Stimulated activated naive B cell treated with anti-CD40 and anti-IgM and Interleukin-4, amounts not matched to agents 10 μg/mL and 1 μg/mL and 100 μg/mL, for 72 hours (primary cell): Measurements from ENCODE around the gene ZNF429.
"Not testable (repeated sequence)": the region's sequence is repeated elsewhere in the genome, so short reads cannot be mapped to it uniquely, and the experiment has no call there.

Experiments
- ATAC-seq, 2 donors: fragments of 150-1000 bp; cut with Tn5 transposase; replicated peaks; 2 replicates each; pipeline ENCODE4 v1.10.0; 2021; ENCODE audit warnings: moderate library complexity in 1 of 2
- DNase-seq: peaks from one replicate; pipeline ENCODE4 v3.0.0; 2021
- H3K27ac Mint-ChIP-seq: one replicate; pipeline ENCODE4 v1.8.0; 2022; ENCODE audit warnings: mild to moderate bottlenecking, mixed read lengths
- H3K27me3 Mint-ChIP-seq, 2 donors: one replicate each; pipeline ENCODE4 v1.8.0; 2022; ENCODE audit warnings: mixed read lengths in 2 of 2
- H3K36me3 Mint-ChIP-seq, 2 donors: one replicate each; pipeline ENCODE4 v1.8.0; 2022; ENCODE audit warnings: mixed read lengths in 2 of 2, mild to moderate bottlenecking in 1 of 2
- H3K4me1 Mint-ChIP-seq, 2 donors: one replicate each; pipeline ENCODE4 v1.8.0; 2022; ENCODE audit warnings: mixed read lengths in 2 of 2, mild to moderate bottlenecking in 1 of 2
- H3K4me3 Mint-ChIP-seq, 2 donors: one replicate each; pipeline ENCODE4 v1.8.0; 2022; ENCODE audit warnings: mild to moderate bottlenecking in 2 of 2, mixed read lengths in 2 of 2, moderate library complexity in 1 of 2
- H3K9me3 Mint-ChIP-seq, 2 donors: one replicate each; pipeline ENCODE4 v1.8.0; 2022; ENCODE audit warnings: mixed read lengths in 2 of 2, mild to moderate bottlenecking in 1 of 2

The ZNF429 gene

DNA sequence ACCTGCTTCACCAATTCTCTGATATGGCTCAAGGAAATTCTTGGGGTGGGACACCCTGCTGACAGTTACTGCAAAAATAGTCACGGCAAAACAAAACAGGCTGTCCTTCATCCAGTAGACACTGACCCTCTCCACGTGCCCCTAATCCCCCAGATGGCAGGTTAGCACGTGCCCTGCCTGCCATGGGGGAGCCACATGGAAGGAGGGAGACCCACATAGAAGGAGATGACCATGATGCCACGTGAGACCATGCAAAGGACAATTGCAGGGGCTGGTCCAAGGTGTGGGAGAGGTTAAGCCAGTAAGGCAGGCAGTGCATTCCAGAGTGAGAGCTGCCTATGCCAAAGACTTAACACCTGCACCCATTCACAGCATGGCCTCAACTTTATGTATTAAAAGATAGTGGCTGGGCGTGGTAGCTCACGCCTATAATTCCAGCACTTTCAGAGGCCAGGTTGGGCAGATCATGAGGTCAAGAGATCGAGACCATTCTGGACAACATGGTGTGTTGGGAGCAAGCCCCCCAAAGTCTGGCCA lies 82.7 kb downstream of the ZNF429 start:
- peaks cover 32 to 33% of the 10 kb centered on the region in 2 donors for H3K27me3 Mint-ChIP-seq
- no peak overlapping the region for H3K27ac Mint-ChIP-seq
- DNase-seq, result no peak
- H3K4me3 Mint-ChIP-seq, result no peak overlapping the region
- ATAC-seq, result no peak
- peaks cover 3 to 6% of the 10 kb centered on the region in 2 donors for H3K4me1 Mint-ChIP-seq
- H3K9me3 Mint-ChIP-seq, result peaks cover 0 to 9% of the 10 kb centered on the region in 2 donors
- peaks cover 0 to 10% of the 10 kb centered on the region in 2 donors for H3K36me3 Mint-ChIP-seq

- H3K27me3 Mint-ChIP-seq, result peaks cover 16 to 20% of the 10 kb centered on the region in 2 donors
- peaks cover 0 to 3% of the 10 kb centered on the region in 2 donors for H3K9me3 Mint-ChIP-seq
- peaks cover 3 to 6% of the 10 kb centered on the region in 2 donors for H3K4me1 Mint-ChIP-seq
- ATAC-seq (no peak), DNase-seq (no peak)
- H3K27ac Mint-ChIP-seq, result no peak overlapping the region
- no peak overlapping the region for H3K4me3 Mint-ChIP-seq
- peaks cover 0 to 2% of the 10 kb centered on the region in 2 donors for H3K36me3 Mint-ChIP-seq
These were observed 85.5 kb downstream of the ZNF429 start for GRCh38 chr19:21590867-21591266.

- peaks cover 0 to 3% of the 10 kb centered on the region in 2 donors for H3K9me3 Mint-ChIP-seq
- no peak overlapping the region for H3K4me3 Mint-ChIP-seq
- no peaks in the 10 kb centered on the region for H3K4me1 Mint-ChIP-seq
These were observed 87.6 kb downstream of the ZNF429 start for GRCh38 chr19:21593008-21593481.

DNA sequence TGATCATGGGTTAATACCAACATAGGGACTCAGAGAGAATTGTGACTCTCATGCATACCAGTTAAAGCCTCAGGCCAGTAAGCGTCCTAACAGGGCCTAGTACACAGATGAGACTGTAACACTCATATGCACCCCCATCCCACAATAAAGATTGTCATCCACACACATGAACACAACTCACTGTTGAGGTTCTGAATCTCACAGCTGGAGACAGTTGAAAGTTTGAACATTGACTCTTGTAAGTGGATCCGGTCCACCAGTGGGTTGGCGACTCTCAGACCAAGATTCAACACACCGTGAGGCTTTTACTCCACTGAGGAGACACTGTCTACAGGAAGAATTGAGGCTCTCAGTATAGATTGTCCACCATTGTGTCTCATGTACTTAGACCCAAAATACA lies 88.1 kb downstream of the ZNF429 start:
- Mint-ChIP-seq H3K36me3 (no peaks in the 10 kb centered on the region), H3K4me3 (no peak overlapping the region)

More at GRCh38 chr19:21593008-21593481, 87.6 kb downstream of the ZNF429 start:
- Mint-ChIP-seq H3K27me3 (peaks cover under 1 to 6% of the 10 kb centered on the region in 2 donors), H3K27ac (no peak overlapping the region), H3K36me3 (no peaks in the 10 kb centered on the region)
- DNase-seq (no peak), ATAC-seq (no peak)

GRCh38 chr19:21593934-21594820 lies 88.8 kb downstream of the ZNF429 start:
- Mint-ChIP-seq H3K9me3 (peaks cover 0 to 3% of the 10 kb centered on the region in 2 donors), H3K36me3 (no peaks in the 10 kb centered on the region), H3K27me3 (no peaks in the 10 kb centered on the region), H3K4me3 (no peak overlapping the region), H3K4me1 (no peaks in the 10 kb centered on the region), H3K27ac (no peak overlapping the region)
- no peak for DNase-seq
- ATAC-seq, result no peak

More for the DNA sequence above, 88.1 kb downstream of the ZNF429 start:
- Mint-ChIP-seq H3K27ac (no peak overlapping the region), H3K9me3 (peaks cover 0 to 3% of the 10 kb centered on the region in 2 donors), H3K27me3 (peaks cover 0 to 4% of the 10 kb centered on the region in 2 donors), H3K4me1 (no peaks in the 10 kb centered on the region)
- no peak for ATAC-seq
- DNase-seq, result no peak

GRCh38 chr19:21595185-21595584 lies 89.8 kb downstream of the ZNF429 start:
- no peak overlapping the region for H3K4me3 Mint-ChIP-seq
- no peak for ATAC-seq

DNA sequence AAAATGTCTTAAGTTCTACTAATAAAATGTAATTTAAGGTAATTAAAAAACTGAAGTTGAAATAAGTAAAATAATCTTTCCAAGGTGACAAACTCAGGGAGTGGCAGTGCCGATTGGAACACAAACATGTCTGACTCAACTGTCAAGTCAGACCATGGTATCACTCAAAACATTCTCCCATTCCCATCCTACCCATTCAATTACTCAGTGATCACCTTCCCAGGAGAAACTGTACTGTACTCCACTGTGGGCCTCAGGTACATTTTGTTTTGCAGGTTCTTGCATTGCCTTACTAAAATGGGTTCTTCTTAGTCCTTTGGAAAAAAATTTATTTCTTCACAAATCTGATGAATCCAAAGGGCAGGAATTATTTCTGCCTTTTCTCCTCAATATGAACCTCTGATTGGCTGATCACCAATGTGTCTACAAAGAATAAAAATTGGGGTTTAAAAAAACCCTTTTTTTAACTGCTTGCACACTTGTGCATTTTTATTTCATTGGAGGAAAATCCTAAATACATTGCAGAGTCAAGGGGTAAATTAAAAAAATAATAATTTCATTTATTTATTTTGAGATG lies 96.8 kb downstream of the ZNF429 start:
- H3K36me3 Mint-ChIP-seq, result peaks cover 3% of the 10 kb centered on the region in 2 donors
- H3K4me3 Mint-ChIP-seq, result no peak overlapping the region
- DNase-seq (no peak), ATAC-seq (no peak)
- no peaks in the 10 kb centered on the region for H3K27me3 Mint-ChIP-seq
- peaks cover 0 to 2% of the 10 kb centered on the region in 2 donors for H3K9me3 Mint-ChIP-seq
- peaks cover 20 to 24% of the 10 kb centered on the region in 2 donors for H3K4me1 Mint-ChIP-seq
- no peak overlapping the region for H3K27ac Mint-ChIP-seq

More at GRCh38 chr19:21595185-21595584, 89.8 kb downstream of the ZNF429 start:
- Mint-ChIP-seq H3K27ac (no peak overlapping the region), H3K4me1 (no peaks in the 10 kb centered on the region), H3K9me3 (peaks cover 0 to 3% of the 10 kb centered on the region in 2 donors), H3K27me3 (no peaks in the 10 kb centered on the region), H3K36me3 (no peaks in the 10 kb centered on the region)
- no peak for DNase-seq

DNA sequence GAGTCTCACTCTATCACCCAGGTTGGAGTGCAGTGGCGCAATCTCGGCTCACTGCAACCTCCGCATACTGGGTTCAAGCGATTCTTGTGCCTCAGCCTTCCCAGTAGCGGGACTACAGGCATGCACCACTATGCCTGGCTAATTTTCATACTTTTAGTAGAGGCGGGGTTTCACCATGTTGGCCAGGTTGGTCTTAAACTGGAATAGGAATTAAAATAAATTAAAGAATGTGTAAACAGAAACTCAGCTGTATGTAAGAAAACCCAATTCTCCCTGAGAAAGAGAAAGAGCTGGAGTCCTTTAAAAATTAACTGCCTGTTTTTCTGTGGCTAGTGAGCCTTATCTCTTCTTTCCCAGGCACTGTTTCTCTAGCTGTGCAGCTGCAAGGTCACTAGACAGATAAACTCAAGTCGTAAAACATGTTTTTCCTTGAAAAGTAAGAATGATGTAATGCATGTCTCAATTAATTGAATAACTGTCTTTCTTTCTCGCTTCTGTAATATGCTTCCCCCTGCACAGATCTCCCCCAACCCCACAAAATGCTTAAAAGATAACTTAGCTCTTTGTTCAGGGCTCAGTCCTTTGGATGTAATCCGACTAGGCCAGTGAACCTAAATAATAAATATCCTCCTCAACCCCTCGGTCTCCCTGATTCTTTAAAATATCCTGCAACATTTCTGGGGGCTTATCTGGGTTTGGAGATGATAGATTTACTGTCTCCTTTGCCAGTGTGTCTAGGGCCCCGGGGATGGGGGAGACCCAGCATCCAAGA lies 97.4 kb downstream of the ZNF429 start:
- H3K4me3 Mint-ChIP-seq, result not testable (repeated sequence)

GRCh38 chr19:21603431-21604231 lies 98.2 kb downstream of the ZNF429 start:
- H3K9me3 Mint-ChIP-seq, result peaks cover 0 to 2% of the 10 kb centered on the region in 2 donors
- DNase-seq, result no peak
- peak overlapping the region; percentile 84 for H3K27ac Mint-ChIP-seq
- H3K27me3 Mint-ChIP-seq, result no peaks in the 10 kb centered on the region
- ATAC-seq, result peak in 1 of 2 donors; percentile 36
- peak overlapping the region; percentile 84 to 91 for H3K4me3 Mint-ChIP-seq
- peaks cover 3% of the 10 kb centered on the region in 2 donors for H3K36me3 Mint-ChIP-seq
- H3K4me1 Mint-ChIP-seq, result peaks cover 20 to 24% of the 10 kb centered on the region in 2 donors

More for the DNA sequence above, 97.4 kb downstream of the ZNF429 start:
- not testable (repeated sequence) for H3K9me3 Mint-ChIP-seq, H3K36me3 Mint-ChIP-seq, H3K27ac Mint-ChIP-seq, DNase-seq, ATAC-seq, H3K27me3 Mint-ChIP-seq
- H3K4me1 Mint-ChIP-seq, result peaks cover 20 to 24% of the 10 kb centered on the region in 2 donors

DNA sequence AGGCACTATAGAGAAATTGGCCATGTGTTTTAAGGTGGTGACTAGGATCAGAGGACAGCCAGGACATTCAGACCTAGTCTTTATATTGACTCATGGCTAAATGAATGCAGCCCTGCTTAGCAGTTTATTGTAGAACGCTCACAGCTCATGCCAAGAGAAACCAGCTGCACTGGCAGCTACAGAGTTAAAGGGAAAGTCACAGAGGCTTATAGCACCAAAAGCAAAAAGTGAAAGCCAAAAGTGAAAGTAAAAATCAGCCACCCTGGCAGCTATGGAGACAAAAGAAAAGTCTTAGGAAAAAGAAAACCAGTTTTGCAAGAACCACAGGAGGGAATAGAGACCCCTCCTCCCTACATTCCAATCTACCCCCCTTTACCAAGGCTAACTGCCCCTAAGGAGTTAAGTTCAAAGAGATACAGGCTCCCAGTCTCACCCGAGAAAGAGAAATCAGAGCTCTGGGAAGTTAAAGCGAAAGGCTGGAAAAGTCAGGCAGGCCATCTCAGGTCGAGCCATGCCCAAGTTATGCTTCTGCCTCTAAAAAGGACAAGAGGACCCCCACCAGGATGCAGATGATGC lies 99.0 kb downstream of the ZNF429 start:
- Mint-ChIP-seq H3K27me3 (no peaks in the 10 kb centered on the region), H3K27ac (peak overlapping the region; percentile 94)
- ATAC-seq, result peak; percentile 69 to 79

More for the DNA sequence above, 99.0 kb downstream of the ZNF429 start:
- no peak for DNase-seq
- peaks cover 0 to 2% of the 10 kb centered on the region in 2 donors for H3K9me3 Mint-ChIP-seq
- peaks cover 20 to 24% of the 10 kb centered on the region in 2 donors for H3K4me1 Mint-ChIP-seq
- peaks cover 3% of the 10 kb centered on the region in 2 donors for H3K36me3 Mint-ChIP-seq
- H3K4me3 Mint-ChIP-seq, result peak overlapping the region; percentile 84 to 91
